GM12864 (cell line): ENCODE measurements around the gene LPCAT3.
A peak's percentile ranks its signal among the peaks of the same experiment; 100 is the strongest.
"Not testable (repeated sequence)": the region's sequence is repeated elsewhere in the genome, so short reads cannot be mapped to it uniquely, and the experiment has no call there.

Source experiments
- DNase-seq: peaks from one replicate; pipeline ENCODE4 v3.0.0-alpha.2; 2011; ENCODE audit warnings: low read depth
- H3K4me3 ChIP-seq: 2 replicates; pipeline ENCODE4 v1.5.1; 2011; ENCODE audit warnings: mild to moderate bottlenecking, low read depth, low read length, control low read depth
- TF ChIP-seq, protein P1 (sequence below): IDR thresholded peaks from 2 replicates; pipeline ENCODE4 v1.5.1; 2011; ENCODE audit warnings: low read depth, mild to moderate bottlenecking, moderate library complexity, low read length, control low read depth, inconsistent platforms; ENCODE audit errors: missing control alignments

Gene LPCAT3

DNA sequence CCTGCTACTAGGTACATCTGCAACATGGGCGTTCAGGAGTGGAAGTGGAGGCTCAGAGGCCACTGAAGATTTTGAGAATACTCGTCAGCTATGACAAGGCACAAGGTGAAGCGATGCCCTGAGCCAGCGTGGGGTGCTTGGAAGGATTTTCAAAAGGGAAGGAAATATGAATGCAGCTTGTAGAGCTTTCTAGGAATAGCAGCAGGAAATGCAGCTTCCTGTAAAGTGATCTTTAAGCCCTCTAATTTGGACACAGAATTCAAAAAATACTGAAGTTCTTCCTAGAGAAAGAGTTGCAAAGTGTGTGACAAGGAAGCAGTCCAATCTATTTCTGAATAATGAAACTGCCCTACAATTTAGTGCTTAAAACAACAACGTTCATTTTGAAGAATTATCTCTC is 29.0 kb upstream of the LPCAT3 start:
- TF ChIP-seq, protein P1, sequence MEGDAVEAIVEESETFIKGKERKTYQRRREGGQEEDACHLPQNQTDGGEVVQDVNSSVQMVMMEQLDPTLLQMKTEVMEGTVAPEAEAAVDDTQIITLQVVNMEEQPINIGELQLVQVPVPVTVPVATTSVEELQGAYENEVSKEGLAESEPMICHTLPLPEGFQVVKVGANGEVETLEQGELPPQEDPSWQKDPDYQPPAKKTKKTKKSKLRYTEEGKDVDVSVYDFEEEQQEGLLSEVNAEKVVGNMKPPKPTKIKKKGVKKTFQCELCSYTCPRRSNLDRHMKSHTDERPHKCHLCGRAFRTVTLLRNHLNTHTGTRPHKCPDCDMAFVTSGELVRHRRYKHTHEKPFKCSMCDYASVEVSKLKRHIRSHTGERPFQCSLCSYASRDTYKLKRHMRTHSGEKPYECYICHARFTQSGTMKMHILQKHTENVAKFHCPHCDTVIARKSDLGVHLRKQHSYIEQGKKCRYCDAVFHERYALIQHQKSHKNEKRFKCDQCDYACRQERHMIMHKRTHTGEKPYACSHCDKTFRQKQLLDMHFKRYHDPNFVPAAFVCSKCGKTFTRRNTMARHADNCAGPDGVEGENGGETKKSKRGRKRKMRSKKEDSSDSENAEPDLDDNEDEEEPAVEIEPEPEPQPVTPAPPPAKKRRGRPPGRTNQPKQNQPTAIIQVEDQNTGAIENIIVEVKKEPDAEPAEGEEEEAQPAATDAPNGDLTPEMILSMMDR = no peak
- no peak for DNase-seq
- H3K4me3 ChIP-seq = no peak overlapping the region

DNA sequence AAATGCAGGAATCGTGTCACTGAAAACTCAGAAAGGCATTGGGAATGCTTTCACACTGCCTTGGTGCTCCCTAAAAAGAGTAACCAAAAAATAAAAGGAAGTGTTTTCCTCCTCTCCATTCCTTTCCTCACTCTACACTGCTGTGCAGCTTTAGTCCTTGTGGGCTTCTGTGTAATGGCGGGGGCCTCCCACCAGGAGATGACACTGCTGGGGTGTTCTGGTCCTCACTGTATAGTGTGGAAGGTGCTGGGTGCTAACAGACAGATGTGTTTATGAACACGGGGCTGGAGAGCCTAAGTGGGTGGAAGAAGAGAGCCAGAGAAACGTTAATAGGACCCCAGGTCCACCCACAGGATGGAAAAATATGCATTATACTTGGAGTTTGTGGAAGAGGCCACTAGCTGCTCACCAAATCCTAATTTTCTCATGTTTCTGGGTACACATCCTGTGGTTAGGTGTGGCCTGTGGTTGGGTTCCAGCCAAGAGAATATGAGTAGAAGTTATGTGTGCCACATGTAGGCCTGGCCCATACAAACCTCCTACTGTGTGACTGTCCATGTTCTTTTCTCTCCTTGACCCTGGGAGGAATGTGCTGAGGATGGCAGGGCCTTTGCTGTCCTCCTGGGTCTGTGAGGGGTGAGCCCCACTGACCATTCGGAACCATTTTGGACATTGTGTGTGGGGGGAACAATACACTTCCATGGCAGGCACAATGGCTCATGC is 28.3 kb upstream of the LPCAT3 start:
- H3K4me3 ChIP-seq = no peak overlapping the region
- TF ChIP-seq, protein P1 = no peak
- no peak for DNase-seq

DNA sequence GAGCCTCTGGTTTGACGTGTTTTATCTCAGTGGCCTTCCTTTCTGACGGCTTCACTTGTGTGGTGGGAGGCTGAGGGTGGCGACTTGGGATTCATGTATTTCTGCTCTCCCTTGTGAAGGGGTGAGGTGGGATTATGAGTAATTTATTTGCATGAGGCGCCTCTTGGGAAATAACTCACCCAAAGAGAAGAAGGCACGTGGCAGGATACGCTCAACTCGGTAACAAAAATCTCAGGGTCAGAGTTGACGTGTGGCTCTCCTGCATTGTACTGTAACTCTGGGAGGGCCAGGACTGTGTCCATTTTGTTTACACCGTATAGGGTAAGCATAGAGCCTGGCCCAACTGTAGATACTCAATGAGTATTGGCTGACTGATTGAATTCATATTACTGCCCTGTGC is 27.6 kb upstream of the LPCAT3 start:
- H3K4me3 ChIP-seq = no peak overlapping the region
- TF ChIP-seq, protein P1 = no peak
- DNase-seq = no peak

DNA sequence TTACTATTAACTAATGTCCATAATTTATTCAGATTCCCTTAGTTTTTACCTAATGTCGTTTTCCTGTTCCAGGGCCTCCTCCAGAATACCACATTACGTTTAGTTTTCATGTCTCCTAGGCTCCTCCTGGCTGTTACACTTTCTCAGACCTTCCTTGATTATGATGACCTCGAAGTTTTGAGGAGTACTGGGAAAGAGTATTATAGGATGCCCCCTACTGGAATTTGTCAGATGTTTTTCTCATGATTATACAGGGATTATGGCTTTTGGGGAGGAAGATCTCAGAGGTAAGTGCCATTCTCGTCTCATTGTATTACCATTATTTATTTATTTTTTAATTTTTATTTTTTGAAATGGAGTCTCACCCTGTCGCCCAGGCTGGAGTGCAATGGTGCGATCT is 24.6 kb upstream of the LPCAT3 start:
- TF ChIP-seq, protein P1 = peak; percentile 30
- DNase-seq = no peak

DNA sequence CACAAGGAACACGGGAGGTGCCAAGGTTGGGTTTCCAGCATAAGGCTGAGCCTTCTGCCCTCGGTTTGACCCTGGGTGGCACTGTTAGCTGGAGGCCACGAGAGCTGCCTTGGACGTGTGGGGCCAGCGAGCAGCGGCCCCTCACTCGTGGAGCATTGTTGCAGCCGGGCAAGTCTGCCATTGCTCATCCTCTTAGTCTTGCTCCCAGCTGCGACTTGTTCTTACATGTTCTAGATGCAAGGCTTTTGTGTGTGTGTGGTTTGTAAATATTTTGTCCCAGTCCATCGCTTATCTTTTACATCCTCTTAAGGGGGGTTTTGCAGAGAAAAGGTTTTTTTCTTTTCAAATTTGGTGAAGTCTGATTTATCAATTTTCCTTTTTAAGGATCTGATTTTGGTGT is 21.1 kb upstream of the LPCAT3 start:
- H3K4me3 ChIP-seq = no peak overlapping the region
- TF ChIP-seq, protein P1 = no peak
- DNase-seq = no peak

More for the DNA sequence above, 24.6 kb upstream of the LPCAT3 start:
- no peak overlapping the region for H3K4me3 ChIP-seq

DNA sequence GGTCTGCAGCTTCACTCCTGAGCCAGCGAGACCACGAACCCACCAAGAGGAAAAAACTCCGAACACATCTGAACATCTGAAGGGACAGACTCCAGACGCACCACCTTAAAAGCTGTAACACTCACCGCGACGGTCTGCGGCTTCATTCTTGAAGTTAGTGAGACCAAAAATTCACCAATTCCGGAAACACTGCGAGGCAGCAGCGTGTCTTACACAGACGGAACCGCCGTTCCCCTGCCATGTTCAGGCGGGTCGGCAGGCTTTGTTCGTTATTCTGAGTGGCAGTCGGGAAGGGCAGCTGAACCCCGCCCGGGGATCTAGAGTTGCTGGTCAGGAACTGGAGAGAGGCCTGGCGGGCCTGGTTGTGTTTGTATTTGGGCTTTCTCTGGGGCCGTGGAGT is 20.3 kb upstream of the LPCAT3 start:
- TF ChIP-seq, protein P1 = no peak

DNA sequence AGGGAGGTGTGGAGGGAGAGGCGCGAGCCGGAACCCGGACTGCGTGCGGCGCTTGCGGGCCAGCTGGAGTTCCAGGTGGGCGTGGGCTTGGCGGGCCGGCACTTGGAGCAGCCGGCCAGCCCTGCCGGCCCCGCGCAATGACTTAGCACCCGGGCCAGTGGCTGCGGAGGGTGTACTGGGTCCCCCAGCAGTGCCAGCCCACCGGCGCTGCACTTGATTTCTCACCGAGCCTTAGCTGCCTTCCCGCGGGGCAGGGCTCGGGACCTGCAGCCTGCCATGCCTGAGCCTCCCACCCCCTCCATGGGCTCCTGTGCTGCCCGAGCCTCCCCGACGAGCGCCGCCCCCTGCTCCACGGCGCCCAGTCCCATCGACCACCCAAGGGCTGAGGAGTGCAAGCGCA is 19.1 kb upstream of the LPCAT3 start:
- not testable (repeated sequence) for H3K4me3 ChIP-seq, DNase-seq

More for the DNA sequence above, 20.3 kb upstream of the LPCAT3 start:
- no peak for DNase-seq
- no peak overlapping the region for H3K4me3 ChIP-seq

DNA sequence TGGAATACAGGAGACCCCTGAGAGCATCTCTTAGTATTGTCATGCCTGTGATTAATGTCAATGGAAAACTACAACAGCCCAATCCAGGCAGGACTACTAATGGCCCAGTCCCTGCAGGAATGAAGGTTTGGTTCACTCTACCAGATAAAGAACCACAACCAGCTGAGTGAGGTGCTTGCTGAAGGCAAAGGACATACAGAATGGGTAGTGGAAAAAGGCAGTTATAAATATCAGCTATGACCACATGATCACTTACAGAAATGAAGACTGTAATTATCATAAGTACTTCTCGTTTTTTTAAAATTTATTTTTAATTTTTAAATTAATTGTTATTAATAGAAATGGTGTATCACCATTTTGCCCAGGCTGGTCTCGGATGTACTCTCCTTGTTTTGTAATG is 17.2 kb upstream of the LPCAT3 start:
- no peak for DNase-seq
- H3K4me3 ChIP-seq = no peak overlapping the region
- TF ChIP-seq, protein P1 = no peak
